CD14-positive monocyte (primary cell): Measurements from ENCODE around the gene CDC42EP4. TPM values are rescaled to one million over a fixed set of nuclear protein-coding genes. Genes with fewer than 3 reads are reported as not detected.

Experiments
- DNase-seq, 3 donors: peaks; one replicate each; pipeline ENCODE4 v3.0.0-alpha.2; 2011 to 2022
- H2AFZ ChIP-seq: 2 replicates; pipeline ENCODE4 v1.6.0; 2012; ENCODE audit warnings: mild to moderate bottlenecking, low read depth, low read length, inconsistent platforms; ENCODE audit not compliant: insufficient read depth, poor library complexity, severe bottlenecking
- H3K27ac ChIP-seq, 2 donors: 1 replicate in 1 of 2; 2 replicates in 1 of 2; pipeline ENCODE4 v1.5.1; 2012 to 2013; ENCODE audit warnings: low read length in 2 of 2, control low read depth in 1 of 2, inconsistent platforms in 1 of 2, low read depth in 1 of 2, mild to moderate bottlenecking in 1 of 2
- H3K27me3 ChIP-seq, 2 donors: one replicate each; pipeline versions ENCODE4 v1.6.0 to v1.6.1; 2011 to 2013; ENCODE audit warnings: low read length in 2 of 2; ENCODE audit not compliant: control insufficient read depth in 2 of 2, insufficient read depth in 2 of 2
- H3K36me3 ChIP-seq, 2 donors: replicated peaks in 1 of 2; 1 replicate in 1 of 2; 2 replicates in 1 of 2; pipeline versions ENCODE4 v1.5.1 to v1.6.1; 2012 to 2013; ENCODE audit warnings: low read length in 2 of 2, control low read depth in 1 of 2, inconsistent platforms in 1 of 2, mild to moderate bottlenecking in 1 of 2; ENCODE audit not compliant: insufficient read depth in 2 of 2, control insufficient read depth in 1 of 2
- H3K4me1 ChIP-seq, 2 donors: 1 replicate in 1 of 2; 2 replicates in 1 of 2; pipeline versions ENCODE4 v1.5.1 to v1.6.1; 2012 to 2013; ENCODE audit warnings: low read length in 2 of 2, control low read depth in 1 of 2, inconsistent platforms in 1 of 2, mild to moderate bottlenecking in 1 of 2, moderate library complexity in 1 of 2; ENCODE audit not compliant: insufficient read depth in 2 of 2, control insufficient read depth in 1 of 2
- H3K4me2 ChIP-seq: replicated peaks from 2 replicates; pipeline ENCODE3; 2012; ENCODE audit warnings: low read length, moderate library complexity, mild to moderate bottlenecking; ENCODE audit not compliant: poor library complexity, severe bottlenecking; ENCODE audit errors: extremely low read depth
- H3K4me3 ChIP-seq, 3 experiments: fragments of 200-600 bp in 1 of 3; sonication (generic) in 1 of 3; replicated peaks in 1 of 3; 1 replicate in 2 of 3; 2 replicates in 1 of 3; pipeline ENCODE4 v1.5.1; 2011 to 2013; ENCODE audit warnings: low read length in 3 of 3, mild to moderate bottlenecking in 3 of 3, control low read depth in 2 of 3, low read depth in 2 of 3, inconsistent platforms in 1 of 3, moderate library complexity in 1 of 3
- H3K79me2 ChIP-seq: 2 replicates; pipeline ENCODE4 v1.6.0; 2012; ENCODE audit warnings: mild to moderate bottlenecking, control low read depth, inconsistent platforms, low read length, moderate library complexity; ENCODE audit not compliant: insufficient read depth
- H3K9ac ChIP-seq: 2 replicates; pipeline ENCODE4 v1.6.0; 2017; ENCODE audit warnings: low read length, mild to moderate bottlenecking; ENCODE audit not compliant: insufficient read depth, poor library complexity, severe bottlenecking
- H3K9me3 ChIP-seq, 2 donors: replicated peaks in 1 of 2; 1 replicate in 1 of 2; 2 replicates in 1 of 2; pipeline versions ENCODE4 v1.5.1 to v1.6.1; 2012 to 2013; ENCODE audit warnings: low read length in 2 of 2, control low read depth in 1 of 2; ENCODE audit not compliant: control insufficient read depth in 1 of 2, insufficient read depth in 1 of 2
- H4K20me1 ChIP-seq: 2 replicates; pipeline ENCODE4 v1.6.0; 2012; ENCODE audit warnings: mild to moderate bottlenecking, low read length, control low read depth, moderate library complexity; ENCODE audit not compliant: insufficient read depth
- H3K27ac Mint-ChIP-seq, 7 donors: one replicate each; pipeline ENCODE4 v1.8.0; 2020; ENCODE audit warnings: mild to moderate bottlenecking in 7 of 7, mixed read lengths in 7 of 7, moderate library complexity in 6 of 7, inconsistent platforms in 2 of 7
- H3K27me3 Mint-ChIP-seq, 3 donors: one replicate each; pipeline ENCODE4 v1.8.0; 2021 to 2022; ENCODE audit warnings: low read depth in 3 of 3, mild to moderate bottlenecking in 3 of 3, mixed read lengths in 3 of 3, moderate library complexity in 3 of 3, inconsistent platforms in 1 of 3
- H3K36me3 Mint-ChIP-seq, 2 donors: one replicate each; pipeline ENCODE4 v1.8.0; 2020; ENCODE audit warnings: mixed read lengths in 2 of 2, inconsistent platforms in 1 of 2, mild to moderate bottlenecking in 1 of 2
- H3K4me1 Mint-ChIP-seq: one replicate; pipeline ENCODE4 v1.8.0; 2020; ENCODE audit warnings: mild to moderate bottlenecking, mixed read lengths
- H3K4me3 Mint-ChIP-seq, 2 donors: one replicate each; pipeline ENCODE4 v1.8.0; 2020; ENCODE audit warnings: mild to moderate bottlenecking in 2 of 2, mixed read lengths in 2 of 2, moderate library complexity in 1 of 2
- H3K9me3 Mint-ChIP-seq, 7 donors: one replicate each; pipeline ENCODE4 v1.8.0; 2020 to 2022; ENCODE audit warnings: mixed read lengths in 7 of 7, mild to moderate bottlenecking in 6 of 7, moderate library complexity in 6 of 7, inconsistent platforms in 2 of 7
- WGBS: methylation state at CpG from one replicate; pipeline ENCODE4 v1.1.5; 2013; ENCODE audit warnings: missing lambda C conversion rate; ENCODE audit not compliant: insufficient coverage; 5-methylcytosine and 5-hydroxymethylcytosine counted together
- intact Hi-C, 2 donors: fragments of 100-400 bp; cut with micrococcal nuclease; formaldehyde crosslinking; loops; one replicate each; pipeline versions ENCODE4 v1.15.0 to v1.15.1; 2023
- polyA plus RNA-seq, 3 donors: library from polyadenylated mRNA; depleted of rRNA in 1 of 3; unstranded in 2 of 3; stranded (reverse) in 1 of 3; fragments of 300-500 nt in 2 of 3; fragments of >200 nt in 1 of 3; fragmentation: Illumina TruSeq in 2 of 3; gene quantifications; 1 replicate in 2 of 3; 2 replicates in 1 of 3; pipeline ENCODE4 v1.2.3, GENCODE V29; 2012 to 2021
- TF ChIP-seq, protein P1 (sequence below): fragments of 200-600 bp; IDR thresholded peaks from one replicate; pipeline ENCODE4 v1.8.0; 2022; ENCODE audit warnings: antibody characterized with exemption, mild to moderate bottlenecking

Gene CDC42EP4
- polyA plus RNA-seq, 3 donors = 6.4 to 12.7 (median 6.6) TPM

DNA sequence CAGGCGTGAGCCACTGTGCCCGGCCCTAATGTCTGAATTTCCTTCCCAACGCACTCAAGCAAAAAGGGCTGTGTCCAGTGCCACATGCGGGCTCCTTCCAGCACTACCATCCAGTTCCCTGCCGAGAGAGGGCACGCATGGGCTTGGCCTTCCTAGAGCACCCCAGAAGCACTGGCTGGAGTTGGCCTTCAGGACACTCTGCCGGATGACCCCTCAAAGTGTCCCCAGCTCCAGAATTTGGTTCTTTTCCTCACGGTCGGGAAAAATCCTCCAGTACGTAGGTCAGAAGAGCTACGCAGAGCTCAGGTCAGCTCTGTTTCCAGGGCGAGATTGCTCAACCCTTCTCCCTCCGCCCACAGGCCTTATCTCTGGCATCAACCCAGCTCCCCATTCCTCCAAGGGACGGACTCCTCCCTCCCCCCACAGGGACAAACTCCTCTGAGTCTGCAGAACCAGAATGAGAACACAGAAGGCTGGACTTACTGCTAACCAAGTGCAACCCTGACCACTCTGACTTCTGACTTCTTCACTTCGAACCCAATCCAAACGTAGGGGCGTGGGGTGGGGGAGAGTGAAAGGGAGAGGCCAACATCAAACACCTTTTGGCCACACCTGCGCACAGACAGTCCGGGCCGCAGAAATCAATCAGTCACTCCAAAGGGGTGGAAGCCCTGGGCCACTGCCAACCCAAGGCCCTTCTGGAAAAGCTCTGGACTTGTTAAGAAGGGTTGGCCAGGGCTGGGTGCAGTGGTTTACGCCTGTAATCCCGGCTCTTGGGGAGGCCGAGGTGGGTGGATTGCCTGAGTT lies 3.6 kb downstream of the CDC42EP4 start:
- TF ChIP-seq, protein P1, sequence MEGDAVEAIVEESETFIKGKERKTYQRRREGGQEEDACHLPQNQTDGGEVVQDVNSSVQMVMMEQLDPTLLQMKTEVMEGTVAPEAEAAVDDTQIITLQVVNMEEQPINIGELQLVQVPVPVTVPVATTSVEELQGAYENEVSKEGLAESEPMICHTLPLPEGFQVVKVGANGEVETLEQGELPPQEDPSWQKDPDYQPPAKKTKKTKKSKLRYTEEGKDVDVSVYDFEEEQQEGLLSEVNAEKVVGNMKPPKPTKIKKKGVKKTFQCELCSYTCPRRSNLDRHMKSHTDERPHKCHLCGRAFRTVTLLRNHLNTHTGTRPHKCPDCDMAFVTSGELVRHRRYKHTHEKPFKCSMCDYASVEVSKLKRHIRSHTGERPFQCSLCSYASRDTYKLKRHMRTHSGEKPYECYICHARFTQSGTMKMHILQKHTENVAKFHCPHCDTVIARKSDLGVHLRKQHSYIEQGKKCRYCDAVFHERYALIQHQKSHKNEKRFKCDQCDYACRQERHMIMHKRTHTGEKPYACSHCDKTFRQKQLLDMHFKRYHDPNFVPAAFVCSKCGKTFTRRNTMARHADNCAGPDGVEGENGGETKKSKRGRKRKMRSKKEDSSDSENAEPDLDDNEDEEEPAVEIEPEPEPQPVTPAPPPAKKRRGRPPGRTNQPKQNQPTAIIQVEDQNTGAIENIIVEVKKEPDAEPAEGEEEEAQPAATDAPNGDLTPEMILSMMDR = no peak
- Histone ChIP-seq H3K27me3 (no peaks in the 10 kb centered on the region), H3K36me3 (no peaks in the 10 kb centered on the region), H3K4me2 (no peak overlapping the region), H3K9me3 (no peaks in the 10 kb centered on the region), H3K4me1 (peaks cover 43 to 63% of the 10 kb centered on the region in 2 donors), H2AFZ (no peak overlapping the region), H3K27ac (no peak overlapping the region), H3K9ac (no peak overlapping the region), H3K79me2 (peaks cover 65% of the 10 kb centered on the region), H4K20me1 (peaks cover 35% of the 10 kb centered on the region), H3K4me3 (no peak overlapping the region)
- Mint-ChIP-seq H3K36me3 (peaks cover 0 to 4% of the 10 kb centered on the region in 2 donors), H3K4me1 (peaks cover 56% of the 10 kb centered on the region), H3K9me3 (no peaks in the 10 kb centered on the region), H3K27me3 (peaks cover 0 to 3% (median 0%) of the 10 kb centered on the region in 3 donors), H3K27ac (peak overlapping the region in 3 of 7 donors; percentile 40 to 78 (median 60)), H3K4me3 (peak overlapping the region in 1 of 2 donors; percentile 30)
- peak in 1 of 3 donors; percentile 28 for DNase-seq
- WGBS = 60% methylated on average over 14 of the region's 23 CpGs
- intact Hi-C loops = no loop called here

DNA sequence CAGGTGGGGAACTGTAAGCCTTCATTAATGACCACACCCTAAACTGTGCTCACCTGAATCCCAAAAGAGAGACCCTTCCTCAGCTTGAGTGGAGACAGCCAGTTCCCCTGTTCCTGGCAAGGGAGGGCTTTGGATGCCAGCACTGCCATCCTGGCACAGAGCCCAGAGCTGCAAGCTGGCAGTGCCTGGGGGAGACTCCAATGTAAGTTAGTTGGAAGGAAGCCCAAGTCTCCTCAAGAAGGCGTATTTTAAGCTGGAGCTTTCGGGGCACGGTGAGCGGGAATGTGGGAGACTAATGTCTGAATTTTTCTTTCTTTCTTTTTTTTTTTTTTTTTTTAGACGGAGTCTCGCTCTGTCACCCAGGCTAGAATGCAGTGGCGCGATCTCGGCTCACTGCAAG lies 4.7 kb downstream of the CDC42EP4 start:
- WGBS = no CpG with 5 or more reads among the region's 9 CpGs
- H3K79me2 ChIP-seq = peaks cover 70% of the 10 kb centered on the region
- H3K9me3 ChIP-seq = no peaks in the 10 kb centered on the region
- peak overlapping the region in 1 of 7 donors; percentile 50 for H3K27ac Mint-ChIP-seq
- no peak overlapping the region for H3K27ac ChIP-seq
- H3K36me3 ChIP-seq = no peaks in the 10 kb centered on the region
- no peaks in the 10 kb centered on the region for H3K27me3 ChIP-seq
- intact Hi-C loops = no loop called here
- no peak overlapping the region for H3K9ac ChIP-seq
- peaks cover 37 to 53% of the 10 kb centered on the region in 2 donors for H3K4me1 ChIP-seq
- H3K4me3 Mint-ChIP-seq = no peak overlapping the region
- no peak overlapping the region for H3K4me2 ChIP-seq
- peaks cover 0 to 4% of the 10 kb centered on the region in 2 donors for H3K36me3 Mint-ChIP-seq
- H4K20me1 ChIP-seq = peaks cover 35% of the 10 kb centered on the region
- no peaks in the 10 kb centered on the region for H3K9me3 Mint-ChIP-seq
- TF ChIP-seq, protein P1 = no peak
- peaks cover 49% of the 10 kb centered on the region for H3K4me1 Mint-ChIP-seq
- no peak for DNase-seq
- no peak overlapping the region for H2AFZ ChIP-seq
- peaks cover 0 to 3% (median 0%) of the 10 kb centered on the region in 3 donors for H3K27me3 Mint-ChIP-seq
- H3K4me3 ChIP-seq = no peak overlapping the region
